ENCODE results near the gene SYNE1. TPM values are rescaled to one million over a fixed set of nuclear protein-coding genes. Genes with fewer than 3 reads are reported as not detected.
"Not testable (repeated sequence)": the region's sequence is repeated elsewhere in the genome, so short reads cannot be mapped to it uniquely, and the experiment has no call there.

Gene SYNE1
- total and polyA plus RNA-seq, 9 donors: 57.0 to 141 (median 97.5) TPM

DNA sequence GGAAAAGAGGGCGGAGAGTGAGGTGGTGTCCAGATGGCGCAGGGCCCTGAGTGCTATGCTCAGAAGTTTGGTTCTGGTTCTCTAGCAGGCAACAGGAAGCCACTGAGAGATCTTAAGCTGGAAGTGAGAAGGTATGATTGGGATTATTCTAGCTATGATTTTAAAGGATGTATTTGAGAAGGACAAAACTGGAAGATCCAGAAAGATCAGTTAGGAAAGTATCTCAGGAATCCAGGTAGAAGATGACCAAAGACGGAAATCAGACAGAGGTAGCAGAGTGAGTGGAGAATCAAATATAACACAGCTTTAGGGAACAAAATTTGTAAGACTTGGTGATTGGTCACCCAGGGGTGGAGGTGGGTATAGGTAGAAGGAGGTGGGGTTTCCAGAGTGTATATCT lies 5.8 kb downstream of the SYNE1 start:
- H3K9me3 ChIP-seq (replicated peaks; ENCODE audit: control insufficient read depth, low read depth, low read length): no peaks in the 10 kb centered on the region
- H3K4me3 ChIP-seq (ENCODE audit: low read length): no peak overlapping the region
- H3K27me3 ChIP-seq (ENCODE audit: control insufficient read depth, insufficient read depth, low read length): peaks cover 16% of the 10 kb centered on the region
- no peak for DNase-seq
- H3K27ac ChIP-seq (ENCODE audit: low read length): no peak overlapping the region
- no peaks in the 10 kb centered on the region for H3K36me3 ChIP-seq (ENCODE audit: control insufficient read depth, insufficient read depth, low read length)
- peaks cover 6% of the 10 kb centered on the region for H3K4me1 ChIP-seq (ENCODE audit: control insufficient read depth, insufficient read depth, low read length)
- WGBS (ENCODE audit: insufficient coverage): 91% methylated on average over 3 of the region's 3 CpGs

DNA sequence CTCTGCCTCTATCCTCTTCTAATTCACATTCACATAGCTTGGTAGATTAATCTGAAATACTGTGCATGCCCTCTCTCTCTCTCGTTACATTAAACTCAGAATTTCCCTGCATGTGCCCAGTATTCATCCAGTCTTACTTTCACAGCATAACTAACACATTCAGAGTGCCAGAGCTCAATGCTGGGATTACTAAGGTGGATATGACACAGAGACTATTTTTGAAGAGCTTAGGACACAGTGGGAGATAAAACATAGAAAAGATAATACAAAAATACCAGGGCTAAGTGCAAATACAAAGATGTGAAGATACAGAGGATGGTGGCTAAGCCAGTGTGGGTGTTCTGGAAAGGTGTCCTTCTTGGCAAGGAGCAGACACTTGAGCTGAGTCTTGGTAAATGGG lies 6.3 kb downstream of the SYNE1 start:
- Histone ChIP-seq H3K36me3 (ENCODE audit: control insufficient read depth, insufficient read depth, low read length) (no peaks in the 10 kb centered on the region), H3K4me3 (ENCODE audit: low read length) (no peak overlapping the region), H3K27me3 (ENCODE audit: control insufficient read depth, insufficient read depth, low read length) (peaks cover 10% of the 10 kb centered on the region), H3K9me3 (replicated peaks; ENCODE audit: control insufficient read depth, low read depth, low read length) (no peaks in the 10 kb centered on the region), H3K27ac (ENCODE audit: low read length) (no peak overlapping the region), H3K4me1 (ENCODE audit: control insufficient read depth, insufficient read depth, low read length) (peaks cover 2% of the 10 kb centered on the region)
- no peak for DNase-seq
- no CpG with 5 or more reads among the region's 1 CpG for WGBS (ENCODE audit: insufficient coverage)

DNA sequence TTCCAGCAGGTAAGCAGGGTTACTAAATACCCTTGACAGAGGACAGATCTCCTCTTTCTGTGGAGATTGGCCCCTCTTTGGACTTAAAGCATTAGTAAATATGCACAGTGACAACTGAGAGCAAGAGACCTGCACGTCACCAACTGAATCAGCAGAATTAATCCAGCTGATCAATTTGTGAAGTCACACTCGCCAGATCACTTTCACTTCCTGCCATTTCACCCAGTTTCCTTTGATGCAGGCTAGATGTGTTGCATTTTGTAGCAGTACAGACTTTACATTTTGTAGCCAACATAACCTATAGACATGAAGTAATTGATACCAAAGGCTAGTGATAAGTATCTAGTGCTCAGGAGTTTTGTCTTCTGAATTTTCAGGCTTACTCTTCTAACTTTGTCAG lies 11.9 kb downstream of the SYNE1 start:
- no CpG with 5 or more reads among the region's 2 CpGs for WGBS (ENCODE audit: insufficient coverage)
- no peaks in the 10 kb centered on the region for H3K4me1 ChIP-seq (ENCODE audit: control insufficient read depth, insufficient read depth, low read length)
- H3K9me3 ChIP-seq (replicated peaks; ENCODE audit: control insufficient read depth, low read depth, low read length): no peaks in the 10 kb centered on the region
- peaks cover 2% of the 10 kb centered on the region for H3K27me3 ChIP-seq (ENCODE audit: control insufficient read depth, insufficient read depth, low read length)
- no peak for DNase-seq
- no peak overlapping the region for H3K27ac ChIP-seq (ENCODE audit: low read length)
- H3K36me3 ChIP-seq (ENCODE audit: control insufficient read depth, insufficient read depth, low read length): no peaks in the 10 kb centered on the region
- no peak overlapping the region for H3K4me3 ChIP-seq (ENCODE audit: low read length)

DNA sequence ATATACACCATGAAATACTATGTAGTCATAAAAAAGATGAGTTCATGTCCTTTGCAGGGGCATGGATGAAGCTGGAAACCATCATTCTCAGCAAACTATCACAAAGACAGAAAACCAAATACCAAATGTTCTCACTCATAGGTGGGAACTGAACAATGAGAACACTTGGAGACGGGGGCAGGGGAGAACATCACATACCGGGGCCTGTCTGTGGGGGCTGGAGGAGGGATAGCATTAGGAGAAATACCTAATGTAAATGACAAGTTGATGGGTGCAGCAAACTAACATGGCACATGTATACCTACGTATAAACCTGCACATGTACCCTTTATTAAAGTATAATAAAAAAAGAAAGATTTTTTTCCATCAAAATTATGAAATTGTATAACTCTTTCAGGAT lies 22.4 kb downstream of the SYNE1 start:
- not testable (repeated sequence) for H3K36me3 ChIP-seq (ENCODE audit: control insufficient read depth, insufficient read depth, low read length); H3K9me3 ChIP-seq (replicated peaks; ENCODE audit: control insufficient read depth, low read depth, low read length); H3K27me3 ChIP-seq (ENCODE audit: control insufficient read depth, insufficient read depth, low read length); H3K4me1 ChIP-seq (ENCODE audit: control insufficient read depth, insufficient read depth, low read length); DNase-seq; H3K4me3 ChIP-seq (ENCODE audit: low read length); H3K27ac ChIP-seq (ENCODE audit: low read length)
- 77% methylated on average over 2 of the region's 3 CpGs for WGBS (ENCODE audit: insufficient coverage)

DNA sequence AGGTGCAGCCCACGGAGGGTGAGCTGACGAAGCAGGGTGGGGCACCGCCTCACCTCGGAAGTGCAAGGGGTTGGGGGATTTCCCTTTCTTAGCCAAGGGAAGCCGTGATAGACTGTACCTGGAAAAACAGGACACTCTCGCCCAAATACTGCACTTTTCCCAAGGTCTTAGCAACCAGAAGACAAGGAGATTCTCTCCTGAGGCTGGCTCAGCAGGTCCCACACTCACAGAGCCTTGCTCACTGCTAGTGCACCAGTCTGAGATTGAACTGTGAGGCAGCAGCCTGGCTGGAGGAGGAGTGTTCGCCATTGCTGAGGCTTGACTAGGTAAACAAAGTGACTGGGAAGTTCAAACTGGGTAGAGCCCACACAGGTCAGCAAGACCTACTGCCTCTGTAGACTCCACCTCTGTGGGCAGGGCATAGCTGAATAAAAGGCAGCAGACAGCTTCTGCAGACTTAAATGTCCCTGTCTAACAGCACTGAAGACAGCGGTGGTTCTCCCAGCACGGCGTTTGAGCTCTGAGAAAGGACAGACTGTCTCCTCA lies 28.0 kb downstream of the SYNE1 start:
- Histone ChIP-seq H3K27ac (ENCODE audit: low read length) (no peak overlapping the region), H3K36me3 (ENCODE audit: control insufficient read depth, insufficient read depth, low read length) (no peaks in the 10 kb centered on the region), H3K4me3 (ENCODE audit: low read length) (no peak overlapping the region), H3K4me1 (ENCODE audit: control insufficient read depth, insufficient read depth, low read length) (no peaks in the 10 kb centered on the region), H3K9me3 (replicated peaks; ENCODE audit: control insufficient read depth, low read depth, low read length) (no peaks in the 10 kb centered on the region), H3K27me3 (ENCODE audit: control insufficient read depth, insufficient read depth, low read length) (no peaks in the 10 kb centered on the region)
- 83% methylated on average over 3 of the region's 10 CpGs for WGBS (ENCODE audit: insufficient coverage)
- DNase-seq: no peak

DNA sequence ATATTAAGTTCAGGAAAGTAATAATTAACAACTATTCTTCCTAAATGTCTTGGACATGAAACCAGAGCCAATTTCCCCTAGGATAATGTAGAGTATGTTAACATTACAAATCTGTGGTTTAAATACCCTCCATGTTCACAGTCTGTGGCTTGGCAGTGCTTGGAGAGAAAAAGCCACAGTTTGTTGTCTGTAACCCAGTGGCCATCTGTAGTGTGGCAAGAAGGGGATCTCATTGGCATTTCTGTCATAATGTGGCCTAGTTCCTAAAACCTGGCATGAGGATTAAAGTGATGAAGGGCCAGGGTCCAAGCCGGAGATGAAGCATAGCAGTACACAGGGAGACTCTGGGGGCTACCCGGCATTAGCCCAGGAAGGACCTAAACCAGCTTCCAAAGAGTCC lies 31.2 kb downstream of the SYNE1 start:
- no peaks in the 10 kb centered on the region for H3K4me1 ChIP-seq (ENCODE audit: control insufficient read depth, insufficient read depth, low read length)
- H3K27me3 ChIP-seq (ENCODE audit: control insufficient read depth, insufficient read depth, low read length): no peaks in the 10 kb centered on the region
- no peaks in the 10 kb centered on the region for H3K9me3 ChIP-seq (replicated peaks; ENCODE audit: control insufficient read depth, low read depth, low read length)
- 69% methylated on average over 2 of the region's 2 CpGs for WGBS (ENCODE audit: insufficient coverage)
- H3K27ac ChIP-seq (ENCODE audit: low read length): no peak overlapping the region
- DNase-seq: no peak
- H3K4me3 ChIP-seq (ENCODE audit: low read length): no peak overlapping the region
- H3K36me3 ChIP-seq (ENCODE audit: control insufficient read depth, insufficient read depth, low read length): no peaks in the 10 kb centered on the region

DNA sequence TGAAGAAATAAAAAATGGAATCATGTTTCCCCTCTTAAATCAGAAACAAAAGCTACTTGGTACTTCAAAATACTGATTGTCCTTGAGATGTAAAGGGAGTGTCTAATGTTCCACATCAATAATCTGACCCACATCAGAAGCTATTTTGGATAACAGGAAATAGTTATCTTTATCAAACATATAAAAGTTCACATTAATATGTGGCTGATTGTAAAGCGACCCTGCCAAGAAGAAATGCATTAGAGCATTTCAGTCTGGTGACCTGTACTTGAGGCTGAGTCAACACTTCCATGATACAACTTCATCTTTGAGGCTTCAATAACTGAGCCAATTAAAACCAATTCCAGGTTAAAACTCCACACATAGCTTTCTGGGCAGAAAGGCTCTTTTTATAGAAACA lies 31.8 kb downstream of the SYNE1 start:
- Histone ChIP-seq H3K4me3 (ENCODE audit: low read length) (no peak overlapping the region), H3K27me3 (ENCODE audit: control insufficient read depth, insufficient read depth, low read length) (no peaks in the 10 kb centered on the region), H3K4me1 (ENCODE audit: control insufficient read depth, insufficient read depth, low read length) (no peaks in the 10 kb centered on the region), H3K36me3 (ENCODE audit: control insufficient read depth, insufficient read depth, low read length) (no peaks in the 10 kb centered on the region), H3K9me3 (replicated peaks; ENCODE audit: control insufficient read depth, low read depth, low read length) (no peaks in the 10 kb centered on the region), H3K27ac (ENCODE audit: low read length) (no peak overlapping the region)
- WGBS (ENCODE audit: insufficient coverage): no CpG with 5 or more reads among the region's 1 CpG
- DNase-seq: peak; percentile 8

DNA sequence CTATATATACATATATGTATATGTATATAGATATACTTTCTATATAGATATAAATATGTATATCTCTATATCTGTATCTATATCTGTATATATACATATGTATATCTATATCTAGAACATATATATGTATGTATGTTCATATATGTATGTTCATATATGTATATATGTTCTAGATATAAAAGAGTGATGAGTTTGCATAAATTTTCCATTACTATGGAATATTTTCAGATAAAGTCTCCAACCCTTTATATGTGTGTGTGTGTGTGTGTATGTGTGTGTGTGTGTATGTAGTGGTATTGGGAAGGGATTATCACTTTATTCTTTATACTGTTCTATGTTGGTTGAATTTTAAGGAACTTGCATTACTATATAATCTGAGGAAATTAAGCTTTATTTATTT lies 33.3 kb downstream of the SYNE1 start:
- Histone ChIP-seq H3K4me1 (ENCODE audit: control insufficient read depth, insufficient read depth, low read length) (no peaks in the 10 kb centered on the region), H3K9me3 (replicated peaks; ENCODE audit: control insufficient read depth, low read depth, low read length) (no peaks in the 10 kb centered on the region), H3K27ac (ENCODE audit: low read length) (no peak overlapping the region), H3K36me3 (ENCODE audit: control insufficient read depth, insufficient read depth, low read length) (no peaks in the 10 kb centered on the region), H3K27me3 (ENCODE audit: control insufficient read depth, insufficient read depth, low read length) (no peaks in the 10 kb centered on the region), H3K4me3 (ENCODE audit: low read length) (no peak overlapping the region)
- no peak for DNase-seq

DNA sequence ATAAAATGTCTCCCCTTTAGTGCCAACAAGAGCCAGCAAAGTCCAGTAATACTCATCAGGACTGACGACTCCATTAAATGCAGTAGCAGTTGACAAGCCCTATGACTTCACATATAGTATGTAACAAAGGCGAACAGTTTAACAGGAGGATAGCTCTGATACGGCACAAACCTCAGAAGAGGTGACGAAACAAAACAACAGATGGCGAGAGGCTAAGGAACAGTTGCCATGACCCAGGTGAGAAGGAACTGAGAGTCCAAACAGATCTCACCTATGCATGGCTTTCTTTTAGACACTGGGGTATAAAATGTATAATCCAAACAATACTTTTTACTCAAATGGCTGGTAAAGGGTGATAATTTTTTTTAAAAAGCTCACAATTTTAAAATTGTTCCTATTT lies 37.1 kb downstream of the SYNE1 start:
- Histone ChIP-seq H3K36me3 (ENCODE audit: control insufficient read depth, insufficient read depth, low read length) (no peaks in the 10 kb centered on the region), H3K4me3 (ENCODE audit: low read length) (no peak overlapping the region), H3K9me3 (replicated peaks; ENCODE audit: control insufficient read depth, low read depth, low read length) (no peaks in the 10 kb centered on the region), H3K27ac (ENCODE audit: low read length) (no peak overlapping the region), H3K4me1 (ENCODE audit: control insufficient read depth, insufficient read depth, low read length) (no peaks in the 10 kb centered on the region), H3K27me3 (ENCODE audit: control insufficient read depth, insufficient read depth, low read length) (no peaks in the 10 kb centered on the region)
- DNase-seq: no peak
- WGBS (ENCODE audit: insufficient coverage): no CpG with 5 or more reads among the region's 5 CpGs

DNA sequence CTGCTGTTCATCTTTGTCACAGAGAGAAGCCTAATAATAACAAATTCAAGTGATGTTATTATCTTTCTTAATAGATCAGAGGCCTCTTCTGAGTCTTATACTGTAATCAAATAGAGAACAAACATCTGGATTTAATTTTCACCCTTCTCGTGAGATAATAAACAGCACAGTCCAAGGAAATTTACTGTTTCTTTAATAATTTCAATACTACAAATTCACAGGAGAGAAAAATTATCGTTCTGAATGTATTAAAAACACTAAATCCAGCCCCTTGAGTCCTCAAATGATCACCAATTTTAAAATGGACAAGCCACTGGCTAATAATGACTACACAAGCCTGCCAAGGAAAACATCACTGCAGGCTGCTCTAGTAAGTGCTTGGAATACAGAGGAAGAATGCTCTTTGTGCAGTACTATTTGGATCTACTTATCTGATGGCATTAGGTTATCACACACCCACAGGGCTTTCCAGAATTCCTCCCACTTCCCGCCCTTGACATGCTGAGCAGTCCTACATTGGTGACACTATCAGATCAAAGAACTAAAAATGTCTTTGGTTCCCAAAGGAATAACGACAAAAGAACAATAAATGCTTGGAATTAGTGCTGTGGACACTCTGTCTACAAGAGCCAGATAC lies 38.1 kb downstream of the SYNE1 start:
- no peak overlapping the region for H3K27ac ChIP-seq (ENCODE audit: low read length)
- H3K4me1 ChIP-seq (ENCODE audit: control insufficient read depth, insufficient read depth, low read length): no peaks in the 10 kb centered on the region
- DNase-seq: peak; percentile 61
- H3K27me3 ChIP-seq (ENCODE audit: control insufficient read depth, insufficient read depth, low read length): no peaks in the 10 kb centered on the region
- no peaks in the 10 kb centered on the region for H3K9me3 ChIP-seq (replicated peaks; ENCODE audit: control insufficient read depth, low read depth, low read length)
- WGBS (ENCODE audit: insufficient coverage): 100% methylated on average over 1 of the region's 4 CpGs
- no peaks in the 10 kb centered on the region for H3K36me3 ChIP-seq (ENCODE audit: control insufficient read depth, insufficient read depth, low read length)
- H3K4me3 ChIP-seq (ENCODE audit: low read length): no peak overlapping the region

DNA sequence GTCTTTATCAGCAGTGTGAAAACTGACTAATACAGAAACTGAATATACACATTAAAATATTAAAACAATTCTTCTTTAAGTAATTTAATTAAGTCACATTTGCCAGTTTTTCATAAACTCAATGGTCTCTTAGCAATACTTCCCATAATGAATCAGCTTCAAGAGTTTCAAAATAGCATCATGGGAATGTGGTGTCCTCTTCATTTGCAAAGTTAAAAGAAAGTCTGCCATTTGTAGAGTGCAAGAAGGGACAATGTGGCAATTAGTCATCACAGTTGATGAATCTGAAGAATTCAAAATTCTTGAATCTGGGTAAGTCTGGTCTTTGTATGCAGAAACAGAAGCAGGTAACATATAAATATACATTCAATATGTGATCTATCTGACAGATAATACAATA lies 38.7 kb downstream of the SYNE1 start:
- Histone ChIP-seq H3K27me3 (ENCODE audit: control insufficient read depth, insufficient read depth, low read length) (no peaks in the 10 kb centered on the region), H3K36me3 (ENCODE audit: control insufficient read depth, insufficient read depth, low read length) (no peaks in the 10 kb centered on the region), H3K9me3 (replicated peaks; ENCODE audit: control insufficient read depth, low read depth, low read length) (no peaks in the 10 kb centered on the region), H3K4me3 (ENCODE audit: low read length) (no peak overlapping the region), H3K27ac (ENCODE audit: low read length) (no peak overlapping the region), H3K4me1 (ENCODE audit: control insufficient read depth, insufficient read depth, low read length) (no peaks in the 10 kb centered on the region)
- no peak for DNase-seq

All from muscle of leg (tissue), 11 donors.